HG02943 (cell line): Measurements from ENCODE around the gene PRSS23.
"Not testable (repeated sequence)": the region's sequence is repeated elsewhere in the genome, so short reads cannot be mapped to it uniquely, and the experiment has no call there.

Experiments used
- ATAC-seq: cut with Tn5 transposase; IDR thresholded peaks from one replicate; pipeline ENCODE4 v1.9.1; 2021; ENCODE audit warnings: mild to moderate bottlenecking, low read depth, moderate library complexity; ENCODE audit not compliant: unreplicated experiment

Gene PRSS23

GRCh38 chr11:86800076-86800959 is at the start of gene PRSS23:
TSS of gene PRSS23 (plus strand) at chr11:86800542. CDS start at chr11:86807644, 7,102 bp downstream.
- ATAC-seq = no peak

- no peak for ATAC-seq
Observed at GRCh38 chr11:86753459-86753858, 46.9 kb upstream of the PRSS23 start.

- ATAC-seq = no peak
Observed at GRCh38 chr11:86755146-86755545, 45.2 kb upstream of the PRSS23 start.

- no peak for ATAC-seq
Observed at GRCh38 chr11:86758171-86758570, 42.2 kb upstream of the PRSS23 start.

GRCh38 chr11:86760577-86760976 is 39.8 kb upstream of the PRSS23 start:
- no peak for ATAC-seq

- no peak for ATAC-seq
Observed at GRCh38 chr11:86761978-86762377, 38.4 kb upstream of the PRSS23 start.

- ATAC-seq = no peak
Observed at GRCh38 chr11:86765203-86765602, 35.1 kb upstream of the PRSS23 start.

- no peak for ATAC-seq
Observed at GRCh38 chr11:86765878-86766277, 34.5 kb upstream of the PRSS23 start.

- ATAC-seq = no peak
Observed at GRCh38 chr11:86769219-86769618, 31.1 kb upstream of the PRSS23 start.

- ATAC-seq = not testable (repeated sequence)
Observed at GRCh38 chr11:86770473-86771027, 29.8 kb upstream of the PRSS23 start.

- no peak for ATAC-seq
Observed at GRCh38 chr11:86772999-86773398, 27.3 kb upstream of the PRSS23 start.

- no peak for ATAC-seq
Observed at GRCh38 chr11:86773513-86774252, 26.7 kb upstream of the PRSS23 start.

GRCh38 chr11:86774417-86774816 is 25.9 kb upstream of the PRSS23 start:
- ATAC-seq = no peak

GRCh38 chr11:86775361-86775760 is 25.0 kb upstream of the PRSS23 start:
- no peak for ATAC-seq

- no peak for ATAC-seq
Observed at GRCh38 chr11:86781546-86781945, 18.8 kb upstream of the PRSS23 start.

- ATAC-seq = no peak
Observed at GRCh38 chr11:86782742-86783141, 17.6 kb upstream of the PRSS23 start.

- no peak for ATAC-seq
Observed at GRCh38 chr11:86783661-86784060, 16.7 kb upstream of the PRSS23 start.

- no peak for ATAC-seq
Observed at GRCh38 chr11:86784241-86784681, 16.1 kb upstream of the PRSS23 start.

- no peak for ATAC-seq
Observed at GRCh38 chr11:86785576-86785975, 14.8 kb upstream of the PRSS23 start.

GRCh38 chr11:86787018-86787536 is 13.3 kb upstream of the PRSS23 start:
- no peak for ATAC-seq

GRCh38 chr11:86787656-86788055 is 12.7 kb upstream of the PRSS23 start:
- no peak for ATAC-seq
